Right forelimb (tissue), 1 donor: ENCODE results near the gene OR2T10.
"Not testable (repeated sequence)": the region's sequence is repeated elsewhere in the genome, so short reads cannot be mapped to it uniquely, and the experiment has no call there.

ENCODE experiments used
- DNase-seq: peaks from one replicate; pipeline ENCODE4 v3.0.0-alpha.2; 2018

OR2T10 gene

GRCh38 chr1:248597589-248597988, at the start of gene OR2T10:
OR2T10 (minus strand) TSS chr1:248597700; CDS start chr1:248593768, 3,932 bp downstream.
- DNase-seq: no peak

GRCh38 chr1:248645178-248645577, 47.7 kb upstream of the OR2T10 start, which contains the start of gene OR2T35:
OR2T35 (minus strand) TSS chr1:248645278; CDS start chr1:248639258, 6,020 bp downstream.
- DNase-seq: not testable (repeated sequence)

GRCh38 chr1:248642971-248643651, 45.6 kb upstream of the OR2T10 start:
- DNase-seq: not testable (repeated sequence)

GRCh38 chr1:248641583-248641982, 44.1 kb upstream of the OR2T10 start:
- not testable (repeated sequence) for DNase-seq

GRCh38 chr1:248640906-248641305, 43.4 kb upstream of the OR2T10 start:
- not testable (repeated sequence) for DNase-seq

- DNase-seq: not testable (repeated sequence)
Observed at GRCh38 chr1:248639652-248640051, 42.2 kb upstream of the OR2T10 start.

- DNase-seq: not testable (repeated sequence)
Observed at GRCh38 chr1:248636612-248637011, 39.1 kb upstream of the OR2T10 start.

GRCh38 chr1:248634991-248635390, 37.5 kb upstream of the OR2T10 start, which contains the start of gene OR2T11:
OR2T11 (minus strand) TSS chr1:248635091; CDS start chr1:248627128, 7,963 bp downstream.
- DNase-seq: not testable (repeated sequence)

- DNase-seq: no peak
Observed at GRCh38 chr1:248631354-248632008, 34.0 kb upstream of the OR2T10 start.

- no peak for DNase-seq
Observed at GRCh38 chr1:248630551-248630950, 33.1 kb upstream of the OR2T10 start.

GRCh38 chr1:248627971-248628844, 30.7 kb upstream of the OR2T10 start:
- no peak for DNase-seq

- no peak for DNase-seq
Observed at GRCh38 chr1:248625971-248626370, 28.5 kb upstream of the OR2T10 start.

GRCh38 chr1:248625166-248625565, 27.7 kb upstream of the OR2T10 start:
- no peak for DNase-seq

GRCh38 chr1:248622570-248623001, 25.1 kb upstream of the OR2T10 start:
- DNase-seq: no peak

- DNase-seq: no peak
Observed at GRCh38 chr1:248621770-248622169, 24.3 kb upstream of the OR2T10 start.

- DNase-seq: no peak
Observed at GRCh38 chr1:248618878-248619277, 21.4 kb upstream of the OR2T10 start.

GRCh38 chr1:248618119-248618518, 20.6 kb upstream of the OR2T10 start:
- no peak for DNase-seq

- DNase-seq: no peak
Observed at GRCh38 chr1:248613742-248614141, 16.2 kb upstream of the OR2T10 start.

GRCh38 chr1:248611883-248612414, 14.4 kb upstream of the OR2T10 start:
- no peak for DNase-seq

GRCh38 chr1:248610301-248610700, 12.8 kb upstream of the OR2T10 start:
- no peak for DNase-seq

GRCh38 chr1:248599396-248599795, 1.9 kb upstream of the OR2T10 start:
- DNase-seq: no peak

- DNase-seq: no peak
Observed at GRCh38 chr1:248596615-248597014, 885 bp downstream of the OR2T10 start.

- no peak for DNase-seq
Observed at GRCh38 chr1:248593226-248593625, 4.3 kb downstream of the OR2T10 start.
